ENCODE results near the gene CHERP. TPM values are rescaled to one million over a fixed set of nuclear protein-coding genes. Genes with fewer than 3 reads are reported as not detected.
"Not testable (repeated sequence)": the region's sequence is repeated elsewhere in the genome, so short reads cannot be mapped to it uniquely, and the experiment has no call there.

The CHERP gene
- polyA plus RNA-seq, 4 donors, result 9.8 to 43.9 (median 17.7) TPM

DNA sequence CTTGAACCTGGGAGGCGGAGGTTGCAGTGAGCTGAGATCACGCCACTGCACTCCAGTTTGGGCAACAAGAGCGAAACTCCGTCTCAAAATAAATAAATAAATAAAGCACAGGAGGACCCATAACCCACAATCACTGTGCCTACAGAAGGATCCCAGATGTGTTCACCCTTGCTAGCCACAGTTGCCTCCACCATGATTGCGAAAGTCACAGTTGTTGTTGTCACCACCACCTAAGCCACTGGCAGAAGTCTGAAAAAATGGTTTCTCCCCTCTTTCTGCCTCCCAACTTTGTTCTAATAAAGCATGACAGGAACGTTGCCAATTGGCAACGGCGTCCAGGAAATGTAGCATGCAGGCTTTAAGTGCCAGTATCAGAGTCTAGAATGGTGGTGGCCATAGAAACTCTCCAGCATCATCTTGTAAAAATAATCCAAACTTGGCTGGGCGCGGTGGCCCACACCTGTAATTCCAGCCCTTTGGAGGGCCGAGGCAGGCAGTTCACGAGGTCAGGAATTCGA lies 68.3 kb downstream of the CHERP start:
- Histone ChIP-seq H3K27me3 (ENCODE audit: control insufficient read depth in 3 of 3, insufficient read depth in 3 of 3, low read length in 3 of 3) (no peaks in the 10 kb centered on the region), H3K4me3 (ENCODE audit: low read depth in 1 of 3, low read length in 3 of 3) (no peak overlapping the region), H3K27ac (ENCODE audit: low read depth in 1 of 3, low read length in 2 of 3) (no peak overlapping the region), H3K36me3 (ENCODE audit: control insufficient read depth in 3 of 3, insufficient read depth in 2 of 3, low read depth in 1 of 3, low read length in 3 of 3) (peaks cover 0 to 3% (median 0%) of the 10 kb centered on the region in 3 donors), H3K4me1 (ENCODE audit: control insufficient read depth in 3 of 3, insufficient read depth in 2 of 3, low read depth in 1 of 3, low read length in 2 of 3) (peaks cover 0 to 11% (median 0%) of the 10 kb centered on the region in 3 donors), H3K9me3 (ENCODE audit: control insufficient read depth in 2 of 2, insufficient read depth in 1 of 2, low read depth in 1 of 2, low read length in 1 of 2) (peaks cover 0 to 4% of the 10 kb centered on the region in 2 donors)
- no peak for FAIRE-seq
- 76 to 82% (median 77%) methylated on average over 13 of the region's 13 CpGs for WGBS, 3 donors
- no peak for DNase-seq

DNA sequence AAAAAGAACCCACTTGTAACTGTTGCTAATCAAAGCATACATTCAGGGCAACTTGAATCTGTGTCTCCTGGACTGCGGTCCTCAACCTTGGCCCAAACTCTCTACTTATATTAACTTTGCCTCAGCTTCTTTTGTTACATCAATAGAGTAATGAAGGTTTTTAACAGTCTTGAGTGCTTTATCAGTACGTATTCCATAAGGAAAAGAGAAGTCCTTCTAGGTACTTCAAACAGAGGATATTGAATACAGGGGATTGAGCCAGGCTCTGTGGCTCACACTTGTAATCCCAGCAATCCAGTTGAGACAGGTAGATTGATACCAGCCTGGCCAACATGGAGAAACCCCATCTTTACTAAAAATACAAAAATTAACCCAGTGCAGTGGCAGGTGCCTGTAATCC lies 69.2 kb downstream of the CHERP start:
- no peak for DNase-seq
- no peak overlapping the region for H3K4me3 ChIP-seq (ENCODE audit: low read depth in 1 of 3, low read length in 3 of 3)
- no peaks in the 10 kb centered on the region for H3K27me3 ChIP-seq (ENCODE audit: control insufficient read depth in 3 of 3, insufficient read depth in 3 of 3, low read length in 3 of 3)
- H3K9me3 ChIP-seq (ENCODE audit: control insufficient read depth in 2 of 2, insufficient read depth in 1 of 2, low read depth in 1 of 2, low read length in 1 of 2), result peaks cover 0 to 4% of the 10 kb centered on the region in 2 donors
- peaks cover 0 to 11% (median 0%) of the 10 kb centered on the region in 3 donors for H3K4me1 ChIP-seq (ENCODE audit: control insufficient read depth in 3 of 3, insufficient read depth in 2 of 3, low read depth in 1 of 3, low read length in 2 of 3)
- peaks cover 0 to 6% (median 0%) of the 10 kb centered on the region in 3 donors for H3K36me3 ChIP-seq (ENCODE audit: control insufficient read depth in 3 of 3, insufficient read depth in 2 of 3, low read depth in 1 of 3, low read length in 3 of 3)
- 61 to 87% (median 75%) methylated on average over 2 of the region's 2 CpGs for WGBS, 3 donors
- no peak for FAIRE-seq
- no peak overlapping the region for H3K27ac ChIP-seq (ENCODE audit: low read depth in 1 of 3, low read length in 2 of 3)

DNA sequence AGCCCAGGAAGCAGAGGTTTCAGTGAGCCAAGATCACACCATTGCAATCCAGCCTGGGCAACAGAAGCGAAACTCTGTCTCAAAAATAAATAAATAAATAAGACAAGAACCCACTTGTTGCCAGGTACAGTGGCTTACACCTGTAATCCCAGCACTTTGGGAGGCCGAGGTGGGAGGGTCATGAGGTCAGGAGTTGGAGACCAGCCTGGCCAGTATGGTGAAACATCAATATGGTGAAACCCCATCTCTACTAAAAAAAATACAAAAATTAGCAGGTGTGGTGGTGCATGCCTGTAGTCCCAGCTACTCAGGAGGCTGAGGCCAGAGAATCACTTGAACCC lies 69.7 kb downstream of the CHERP start:
- not testable (repeated sequence) for H3K36me3 ChIP-seq (ENCODE audit: control insufficient read depth in 3 of 3, insufficient read depth in 2 of 3, low read depth in 1 of 3, low read length in 3 of 3); H3K9me3 ChIP-seq (ENCODE audit: control insufficient read depth in 2 of 2, insufficient read depth in 1 of 2, low read depth in 1 of 2, low read length in 1 of 2); DNase-seq; H3K27me3 ChIP-seq (ENCODE audit: control insufficient read depth in 3 of 3, insufficient read depth in 3 of 3, low read length in 3 of 3); FAIRE-seq
- WGBS, 3 donors, result 27 to 46% (median 46%) methylated on average over 2 of the region's 2 CpGs
- peak overlapping the region in 2 of 3 donors; percentile 77 to 99 for H3K4me3 ChIP-seq (ENCODE audit: low read depth in 1 of 3, low read length in 3 of 3)
- peak overlapping the region in 2 of 3 donors; percentile 80 to 93 for H3K27ac ChIP-seq (ENCODE audit: low read depth in 1 of 3, low read length in 2 of 3)
- peaks cover 0 to 11% (median 0%) of the 10 kb centered on the region in 3 donors for H3K4me1 ChIP-seq (ENCODE audit: control insufficient read depth in 3 of 3, insufficient read depth in 2 of 3, low read depth in 1 of 3, low read length in 2 of 3)

DNA sequence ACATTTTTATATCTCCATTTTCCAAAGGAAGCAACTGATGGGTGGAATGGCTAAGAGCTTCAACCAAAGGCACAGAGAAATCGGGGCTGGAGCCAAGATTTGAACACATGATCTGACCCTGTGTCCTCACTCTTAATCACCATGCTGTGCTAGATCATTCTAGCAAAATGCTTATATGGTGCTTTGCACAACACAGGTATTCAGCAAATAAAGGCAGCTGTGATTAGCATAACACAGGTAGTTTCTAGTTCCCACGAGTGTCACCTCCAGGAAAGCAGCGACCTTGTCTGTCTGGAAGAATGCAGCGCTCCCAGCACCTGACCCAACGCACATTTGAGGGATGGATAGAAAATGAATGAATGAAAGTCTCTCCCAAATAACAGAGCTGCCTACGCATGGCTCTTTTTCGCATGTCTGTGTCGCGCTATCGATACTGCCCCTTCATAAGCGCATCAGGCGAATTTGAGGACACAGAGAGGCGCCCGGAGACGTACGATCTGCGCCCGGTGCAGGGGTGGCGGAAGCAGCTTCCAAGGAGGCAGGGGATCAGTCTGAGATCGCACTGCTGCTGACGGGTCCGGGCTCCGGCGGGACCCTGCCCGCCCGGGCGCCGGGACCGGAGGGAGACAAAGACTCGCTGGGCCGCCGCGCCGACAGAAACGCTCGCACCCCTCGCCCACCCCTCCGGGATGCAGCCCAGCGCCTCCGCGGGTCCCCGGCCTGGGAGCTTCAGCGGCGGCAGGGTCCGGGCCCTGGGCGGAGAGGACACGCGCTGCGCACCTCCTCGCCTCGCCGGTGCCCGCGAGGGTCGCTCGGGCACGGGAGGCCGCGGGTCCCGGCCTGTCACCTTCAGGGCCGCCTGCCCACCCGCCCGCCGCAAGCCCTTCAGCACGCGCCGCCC lies 71.1 kb downstream of the CHERP start:
- 0 to 1% (median 1%) methylated on average over 38 to 67 of the region's 67 CpGs for WGBS, 3 donors
- no peak for FAIRE-seq
- H3K4me3 ChIP-seq (ENCODE audit: low read depth in 1 of 3, low read length in 3 of 3), result peak overlapping the region; percentile 67 to 99 (median 91)
- H3K27ac ChIP-seq (ENCODE audit: low read depth in 1 of 3, low read length in 2 of 3), result peak overlapping the region in 1 of 3 donors; percentile 11
- peaks cover 0 to 4% of the 10 kb centered on the region in 2 donors for H3K9me3 ChIP-seq (ENCODE audit: control insufficient read depth in 2 of 2, insufficient read depth in 1 of 2, low read depth in 1 of 2, low read length in 1 of 2)
- H3K27me3 ChIP-seq (ENCODE audit: control insufficient read depth in 3 of 3, insufficient read depth in 3 of 3, low read length in 3 of 3), result no peaks in the 10 kb centered on the region
- peaks cover 0 to 6% (median 0%) of the 10 kb centered on the region in 3 donors for H3K36me3 ChIP-seq (ENCODE audit: control insufficient read depth in 3 of 3, insufficient read depth in 2 of 3, low read depth in 1 of 3, low read length in 3 of 3)
- DNase-seq, result peak; percentile 30 to 50
- peaks cover 0 to 11% (median 0%) of the 10 kb centered on the region in 3 donors for H3K4me1 ChIP-seq (ENCODE audit: control insufficient read depth in 3 of 3, insufficient read depth in 2 of 3, low read depth in 1 of 3, low read length in 2 of 3)

DNA sequence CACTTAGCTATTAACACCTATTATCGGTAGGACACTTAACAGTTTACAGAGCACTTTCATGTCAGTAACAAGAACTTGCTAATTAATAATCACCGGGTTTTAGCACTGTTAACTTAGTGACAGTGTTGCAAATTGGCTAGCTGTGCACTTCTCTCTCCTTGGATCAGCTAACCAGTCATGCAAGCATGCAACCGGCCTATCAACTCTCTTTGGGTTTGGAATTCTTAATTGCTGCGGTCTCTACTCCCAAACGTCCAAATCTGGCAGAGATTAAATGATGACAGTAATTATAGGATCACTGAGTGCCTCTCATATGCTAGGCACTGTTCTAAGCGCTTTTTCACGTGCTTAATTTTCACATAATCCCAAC lies 71.7 kb downstream of the CHERP start:
- Histone ChIP-seq H3K27me3 (ENCODE audit: control insufficient read depth in 3 of 3, insufficient read depth in 3 of 3, low read length in 3 of 3) (no peaks in the 10 kb centered on the region), H3K9me3 (ENCODE audit: control insufficient read depth in 2 of 2, insufficient read depth in 1 of 2, low read depth in 1 of 2, low read length in 1 of 2) (peaks cover 0 to 4% of the 10 kb centered on the region in 2 donors), H3K27ac (ENCODE audit: low read depth in 1 of 3, low read length in 2 of 3) (no peak overlapping the region), H3K4me1 (ENCODE audit: control insufficient read depth in 3 of 3, insufficient read depth in 2 of 3, low read depth in 1 of 3, low read length in 2 of 3) (peaks cover 0 to 11% (median 0%) of the 10 kb centered on the region in 3 donors), H3K4me3 (ENCODE audit: low read depth in 1 of 3, low read length in 3 of 3) (peak overlapping the region in 2 of 3 donors; percentile 67 to 99), H3K36me3 (ENCODE audit: control insufficient read depth in 3 of 3, insufficient read depth in 2 of 3, low read depth in 1 of 3, low read length in 3 of 3) (peaks cover 0 to 6% (median 0%) of the 10 kb centered on the region in 3 donors)
- no peak for DNase-seq
- no peak for FAIRE-seq
- 23 to 37% (median 33%) methylated on average over 7 of the region's 7 CpGs for WGBS, 3 donors

Other genes starting within 250 kb of the CHERP start
- gene KLF2, start 217.6 kb downstream of the CHERP start, polyA plus RNA-seq, result 10 to 100 TPM in 1 of 4 donors, 1 to 10 TPM in 3; 1.1 to 25.4 (median 6.5) TPM
- 10 to 100 TPM; 14.3 to 19.0 (median 15.5) TPM for gene EPS15L1, start 70.5 kb downstream of the CHERP start, polyA plus RNA-seq
- not detected for gene CALR3, start 46.3 kb downstream of the CHERP start, polyA plus RNA-seq
- gene C19orf44, start 46.0 kb downstream of the CHERP start, polyA plus RNA-seq, result 1 to 10 TPM in 3 of 4 donors, under 1 TPM in 1; 0.67 to 3.7 (median 2.2) TPM
- gene SLC35E1, start 30.0 kb upstream of the CHERP start, polyA plus RNA-seq, result 10 to 100 TPM; 14.5 to 34.3 (median 18.7) TPM
- 1 to 10 TPM; 4.6 to 7.9 (median 5.4) TPM for gene MED26, start 85.8 kb upstream of the CHERP start, polyA plus RNA-seq
- 10 to 100 TPM; 59.9 to 95.7 (median 75.8) TPM for gene SMIM7, start 117.7 kb upstream of the CHERP start, polyA plus RNA-seq
- 1 to 10 TPM; 2.1 to 3.6 (median 3.1) TPM for gene TMEM38A, start 118.7 kb upstream of the CHERP start, polyA plus RNA-seq
- gene NWD1, start 177.4 kb upstream of the CHERP start, polyA plus RNA-seq, result under 1 TPM in 2 of 4 donors, not detected in 2; 0.01 to 0.09 TPM

Data from small intestine (tissue), 7 donors.